Measurements from ENCODE around the gene PKN3. TPM values are rescaled to one million over a fixed set of nuclear protein-coding genes. Genes with fewer than 3 reads are reported as not detected.
A peak's percentile ranks its signal among the peaks of the same experiment; 100 is the strongest.

PKN3 gene
- total and polyA plus RNA-seq, 2 of the 13 experiments (the other 11 are each of a cell fraction or from before 2014, with no cell fraction given), result 10.5 to 13.2 TPM

GRCh38 chr9:128656416-128657343, 45.6 kb upstream of the PKN3 start, which contains the start of gene DYNC2I2 (continued):
- TF ChIP-seq, protein P1, sequence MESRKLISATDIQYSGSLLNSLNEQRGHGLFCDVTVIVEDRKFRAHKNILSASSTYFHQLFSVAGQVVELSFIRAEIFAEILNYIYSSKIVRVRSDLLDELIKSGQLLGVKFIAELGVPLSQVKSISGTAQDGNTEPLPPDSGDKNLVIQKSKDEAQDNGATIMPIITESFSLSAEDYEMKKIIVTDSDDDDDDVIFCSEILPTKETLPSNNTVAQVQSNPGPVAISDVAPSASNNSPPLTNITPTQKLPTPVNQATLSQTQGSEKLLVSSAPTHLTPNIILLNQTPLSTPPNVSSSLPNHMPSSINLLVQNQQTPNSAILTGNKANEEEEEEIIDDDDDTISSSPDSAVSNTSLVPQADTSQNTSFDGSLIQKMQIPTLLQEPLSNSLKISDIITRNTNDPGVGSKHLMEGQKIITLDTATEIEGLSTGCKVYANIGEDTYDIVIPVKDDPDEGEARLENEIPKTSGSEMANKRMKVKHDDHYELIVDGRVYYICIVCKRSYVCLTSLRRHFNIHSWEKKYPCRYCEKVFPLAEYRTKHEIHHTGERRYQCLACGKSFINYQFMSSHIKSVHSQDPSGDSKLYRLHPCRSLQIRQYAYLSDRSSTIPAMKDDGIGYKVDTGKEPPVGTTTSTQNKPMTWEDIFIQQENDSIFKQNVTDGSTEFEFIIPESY (CRISPR knock-in tag; IDR thresholded peaks at IDR 0.05), result peak; percentile 67
- TF ChIP-seq ZNF83 (CRISPR knock-in tag; IDR thresholded peaks at IDR 0.05; ENCODE audit: borderline replicate concordance), result peak; percentile 52; the same call in 1 of the 2 replicates
- TF ChIP-seq ZNF496 (CRISPR knock-in tag; IDR thresholded peaks at IDR 0.05; ENCODE audit: insufficient replicate concordance), result no peak
- TF ChIP-seq, protein P2, sequence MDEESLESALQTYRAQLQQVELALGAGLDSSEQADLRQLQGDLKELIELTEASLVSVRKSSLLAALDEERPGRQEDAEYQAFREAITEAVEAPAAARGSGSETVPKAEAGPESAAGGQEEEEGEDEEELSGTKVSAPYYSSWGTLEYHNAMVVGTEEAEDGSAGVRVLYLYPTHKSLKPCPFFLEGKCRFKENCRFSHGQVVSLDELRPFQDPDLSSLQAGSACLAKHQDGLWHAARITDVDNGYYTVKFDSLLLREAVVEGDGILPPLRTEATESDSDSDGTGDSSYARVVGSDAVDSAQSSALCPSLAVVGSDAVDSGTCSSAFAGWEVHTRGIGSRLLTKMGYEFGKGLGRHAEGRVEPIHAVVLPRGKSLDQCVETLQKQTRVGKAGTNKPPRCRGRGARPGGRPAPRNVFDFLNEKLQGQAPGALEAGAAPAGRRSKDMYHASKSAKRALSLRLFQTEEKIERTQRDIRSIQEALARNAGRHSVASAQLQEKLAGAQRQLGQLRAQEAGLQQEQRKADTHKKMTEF (CRISPR knock-in tag; IDR thresholded peaks at IDR 0.05), result peak; percentile 92
- peak; percentile 63; the same call in 1 of the 2 replicates for TF ChIP-seq ZNF552 (CRISPR knock-in tag; IDR thresholded peaks at IDR 0.05; ENCODE audit: borderline replicate concordance)
- TF ChIP-seq MBNL3 (CRISPR knock-in tag; conservative IDR thresholded peaks at IDR 0.05), result no peak
- no peak for TF ChIP-seq ZNF207 (IDR thresholded peaks at IDR 0.05; ENCODE audit: borderline replicate concordance)
- TF ChIP-seq FOXJ3 (CRISPR knock-in tag; IDR thresholded peaks at IDR 0.05; ENCODE audit: borderline replicate concordance), result peak; percentile 49; the same call in 1 of the 2 replicates
- peak; percentile 96 for TF ChIP-seq KLF12 (CRISPR knock-in tag; IDR thresholded peaks at IDR 0.05; ENCODE audit: borderline replicate concordance)
- TF ChIP-seq ZNF746 (CRISPR knock-in tag; IDR thresholded peaks at IDR 0.05), result peak; percentile 32; the same call in 1 of the 2 replicates
- peak; percentile 55; the same call in 1 of the 2 replicates for TF ChIP-seq ZFP41 (CRISPR knock-in tag; IDR thresholded peaks at IDR 0.05; ENCODE audit: borderline replicate concordance)
- TF ChIP-seq REL (CRISPR knock-in tag; conservative IDR thresholded peaks at IDR 0.05), result 0 out of 2 replicates have a peak, but pooled peaks have one; percentile 84
- TF ChIP-seq, protein P3, sequence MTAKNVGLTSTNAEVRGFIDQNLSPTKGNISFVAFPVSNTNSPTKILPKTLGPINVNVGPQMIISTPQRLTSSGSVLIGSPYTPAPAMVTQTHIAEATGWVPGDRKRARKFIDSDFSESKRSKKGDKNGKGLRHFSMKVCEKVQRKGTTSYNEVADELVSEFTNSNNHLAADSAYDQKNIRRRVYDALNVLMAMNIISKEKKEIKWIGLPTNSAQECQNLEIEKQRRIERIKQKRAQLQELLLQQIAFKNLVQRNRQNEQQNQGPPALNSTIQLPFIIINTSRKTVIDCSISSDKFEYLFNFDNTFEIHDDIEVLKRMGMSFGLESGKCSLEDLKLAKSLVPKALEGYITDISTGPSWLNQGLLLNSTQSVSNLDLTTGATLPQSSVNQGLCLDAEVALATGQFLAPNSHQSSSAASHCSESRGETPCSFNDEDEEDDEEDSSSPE (CRISPR knock-in tag; IDR thresholded peaks at IDR 0.05), result peak; percentile 96
- peak; percentile 71; the same call in 1 of the 2 replicates for TF ChIP-seq ZNF34 (CRISPR knock-in tag; IDR thresholded peaks at IDR 0.05; ENCODE audit: borderline replicate concordance)
- TF ChIP-seq, protein P4, sequence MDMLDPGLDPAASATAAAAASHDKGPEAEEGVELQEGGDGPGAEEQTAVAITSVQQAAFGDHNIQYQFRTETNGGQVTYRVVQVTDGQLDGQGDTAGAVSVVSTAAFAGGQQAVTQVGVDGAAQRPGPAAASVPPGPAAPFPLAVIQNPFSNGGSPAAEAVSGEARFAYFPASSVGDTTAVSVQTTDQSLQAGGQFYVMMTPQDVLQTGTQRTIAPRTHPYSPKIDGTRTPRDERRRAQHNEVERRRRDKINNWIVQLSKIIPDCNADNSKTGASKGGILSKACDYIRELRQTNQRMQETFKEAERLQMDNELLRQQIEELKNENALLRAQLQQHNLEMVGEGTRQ (IDR thresholded peaks at IDR 0.05; ENCODE audit: low read depth, low read length), result no peak
- TF ChIP-seq, protein P4 (CRISPR knock-in tag; IDR thresholded peaks at IDR 0.05; ENCODE audit: borderline replicate concordance), result no peak
- no peak for TF ChIP-seq ZFP36L2 (CRISPR knock-in tag; IDR thresholded peaks at IDR 0.05)
- no peak for TF ChIP-seq POLR2AphosphoS2 (IDR thresholded peaks at IDR 0.05; ENCODE audit: low read depth, low read length)
- TF ChIP-seq SP140L (CRISPR knock-in tag; IDR thresholded peaks at IDR 0.05; ENCODE audit: borderline replicate concordance), result no peak
- TF ChIP-seq NFKB2 (CRISPR knock-in tag; IDR thresholded peaks at IDR 0.05; ENCODE audit: borderline replicate concordance), result peak; percentile 82; the same call in 1 of the 2 replicates
- peak; percentile 81 for TF ChIP-seq TBX2 (CRISPR knock-in tag; IDR thresholded peaks at IDR 0.05; ENCODE audit: borderline replicate concordance)
